Fibroblast of gingiva (primary cell): ENCODE measurements around the gene SLC1A7.

Experiments
- DNase-seq: peaks from one replicate; pipeline ENCODE4 v3.0.0-alpha.2; 2011; ENCODE audit warnings: low read depth

The SLC1A7 gene

DNA sequence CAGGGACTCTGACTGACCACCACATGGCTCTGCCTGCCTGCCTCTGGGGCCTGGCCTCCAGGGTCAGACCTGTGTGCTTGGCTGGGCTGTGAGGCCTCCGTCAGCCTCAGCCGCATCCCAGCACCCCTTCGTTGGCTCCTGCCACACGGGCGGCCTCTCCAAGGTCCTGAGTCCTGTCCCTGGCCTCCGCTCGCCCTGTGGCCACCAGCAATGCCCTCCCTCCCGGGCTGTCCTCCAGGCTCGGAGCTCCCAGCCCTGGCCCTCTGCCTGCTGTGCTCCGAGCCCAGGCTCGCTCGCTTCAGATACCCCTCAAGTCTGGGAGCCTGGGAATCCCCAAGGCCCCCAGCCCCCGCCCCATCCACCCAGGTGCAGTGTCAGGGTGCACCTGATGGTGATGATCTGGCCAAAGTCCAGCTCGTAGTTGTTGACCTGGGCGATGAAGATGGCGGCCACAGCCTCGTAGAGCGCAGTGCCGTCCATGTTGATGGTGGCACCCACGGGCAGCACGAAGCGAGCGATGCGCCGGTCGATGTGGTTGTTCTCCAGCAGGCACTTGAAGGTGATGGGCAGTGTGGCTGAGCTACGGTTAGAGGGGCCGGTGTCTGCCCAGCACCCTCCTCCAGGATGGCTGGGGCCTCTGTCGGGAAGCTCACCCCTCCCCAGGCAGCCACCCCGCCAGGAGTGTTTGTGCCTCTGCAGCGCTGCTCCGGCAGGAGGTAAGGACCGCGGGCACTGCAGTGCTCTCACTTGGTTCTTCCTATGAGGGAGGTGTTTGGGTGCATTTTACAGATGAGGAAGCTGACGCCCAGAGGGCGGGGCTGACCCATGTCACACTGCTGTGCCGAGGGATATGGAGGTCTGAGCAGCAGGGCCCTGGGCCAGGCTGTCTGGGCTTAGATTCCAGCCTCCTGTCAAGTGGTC is 52.0 kb downstream of the SLC1A7 start:
- no peak for DNase-seq

DNA sequence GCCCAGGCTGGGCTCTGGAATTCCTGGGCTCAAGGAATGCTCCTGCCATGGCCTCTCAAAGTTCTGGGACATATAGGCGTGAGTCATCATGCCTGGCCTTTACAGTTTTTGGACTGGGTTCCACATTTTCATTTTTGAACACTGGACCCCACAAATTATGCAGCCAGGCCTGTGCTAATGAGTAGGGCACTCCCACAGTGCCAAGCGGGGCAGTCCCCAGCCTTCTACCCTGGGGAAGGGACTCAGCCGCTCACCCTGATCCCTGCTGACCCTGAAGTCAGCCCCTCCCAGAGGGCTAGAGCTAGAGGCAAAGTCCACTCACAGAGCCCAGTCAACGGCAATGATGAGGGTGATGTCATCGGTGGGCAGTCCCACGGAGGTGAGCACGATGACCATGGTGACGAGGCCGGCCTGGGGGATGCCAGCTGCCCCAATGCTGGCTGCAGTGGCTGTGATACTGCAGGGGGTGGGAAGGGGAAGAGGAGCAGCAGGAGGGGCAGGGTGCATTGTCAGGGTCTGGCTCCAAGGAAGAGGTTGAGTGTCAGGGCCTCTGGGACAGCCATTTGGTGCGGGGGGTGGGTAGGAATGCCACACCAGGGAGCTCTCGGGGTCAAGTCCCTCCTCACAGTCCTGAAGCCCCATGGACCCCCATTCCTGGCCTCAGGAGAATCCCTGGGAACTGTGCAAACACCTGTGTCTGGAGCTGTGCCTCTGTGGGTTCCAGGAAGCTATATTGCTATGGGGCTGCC is 52.8 kb downstream of the SLC1A7 start:
- DNase-seq, result no peak

DNA sequence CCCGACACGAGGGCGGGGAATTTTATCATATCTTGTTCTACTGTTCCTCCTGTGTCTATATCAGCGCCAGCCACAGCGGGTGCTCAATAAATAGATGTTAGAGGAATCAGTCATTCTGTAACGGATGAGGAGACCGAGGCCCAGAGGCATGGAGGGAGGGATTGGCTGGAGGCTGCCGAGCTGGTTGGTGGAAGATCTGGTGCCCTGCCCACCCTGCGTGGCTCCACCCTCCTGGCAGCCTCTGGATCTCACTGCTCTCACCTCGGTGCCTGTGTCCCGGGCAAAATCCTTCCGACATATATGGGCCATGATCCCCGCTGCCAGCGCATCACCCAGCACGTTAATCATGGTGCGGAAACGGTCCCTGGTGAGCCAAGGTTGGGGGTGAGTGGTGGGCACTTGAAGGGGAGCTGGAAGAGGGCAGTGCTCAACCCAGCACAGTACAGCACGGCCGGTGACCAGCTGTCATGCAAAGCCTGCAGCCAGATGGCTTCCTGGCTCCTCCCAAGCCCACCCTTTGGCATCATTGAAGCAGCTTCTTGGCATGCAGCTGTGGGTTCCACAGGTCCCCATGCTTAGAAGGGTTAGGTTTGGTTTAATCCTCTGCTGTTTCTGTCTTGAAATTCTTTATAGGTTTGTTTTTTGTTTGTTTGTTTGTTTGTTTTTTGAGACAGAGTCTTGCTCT is 53.7 kb downstream of the SLC1A7 start:
- DNase-seq, result no peak

DNA sequence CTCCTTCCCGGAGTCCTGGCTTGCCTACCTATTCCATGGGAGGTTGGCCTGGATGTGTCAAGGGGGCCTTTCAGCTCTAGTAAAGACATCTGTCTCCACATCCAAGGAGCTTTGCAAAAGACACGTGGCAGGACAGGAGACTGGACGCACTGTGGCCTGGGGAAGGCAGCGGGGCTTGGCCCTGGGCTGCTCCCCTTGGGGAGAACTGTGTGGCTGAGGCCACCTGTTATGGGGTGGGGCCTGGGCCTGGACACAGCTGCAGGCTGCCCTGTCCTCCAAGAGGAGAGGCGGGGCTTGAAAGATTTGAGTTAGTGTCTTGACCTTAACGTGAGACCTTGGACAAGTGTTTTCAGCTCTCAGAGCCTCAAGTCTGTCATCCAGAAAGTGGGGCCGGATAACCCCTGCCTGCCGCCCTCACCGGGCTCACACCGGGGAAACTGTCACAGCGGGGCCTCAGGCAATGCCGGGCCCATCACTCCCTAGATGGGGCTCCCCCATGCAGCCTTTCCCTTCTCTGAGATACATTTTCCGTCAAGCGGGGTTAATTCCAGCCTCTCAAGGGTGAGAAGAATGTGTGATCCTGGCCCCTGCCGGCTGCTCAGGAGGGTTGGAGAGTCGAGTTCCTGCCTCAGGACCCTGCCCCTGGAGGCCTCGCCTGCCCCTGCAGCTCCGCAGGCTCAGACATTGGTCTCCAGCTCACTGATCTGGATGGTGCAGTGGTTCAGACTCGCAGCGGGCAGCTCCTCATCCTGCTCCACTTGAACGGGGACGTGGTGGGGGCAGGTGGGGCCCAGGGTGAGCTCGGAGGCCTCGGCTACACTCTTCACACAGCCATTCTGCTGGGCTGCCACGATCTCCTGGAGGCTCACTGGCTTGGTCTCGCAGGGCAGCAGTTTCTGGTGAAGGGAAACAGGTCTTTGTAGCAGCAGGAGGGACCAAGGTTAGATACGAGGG is 54.8 kb downstream of the SLC1A7 start:
- no peak for DNase-seq

DNA sequence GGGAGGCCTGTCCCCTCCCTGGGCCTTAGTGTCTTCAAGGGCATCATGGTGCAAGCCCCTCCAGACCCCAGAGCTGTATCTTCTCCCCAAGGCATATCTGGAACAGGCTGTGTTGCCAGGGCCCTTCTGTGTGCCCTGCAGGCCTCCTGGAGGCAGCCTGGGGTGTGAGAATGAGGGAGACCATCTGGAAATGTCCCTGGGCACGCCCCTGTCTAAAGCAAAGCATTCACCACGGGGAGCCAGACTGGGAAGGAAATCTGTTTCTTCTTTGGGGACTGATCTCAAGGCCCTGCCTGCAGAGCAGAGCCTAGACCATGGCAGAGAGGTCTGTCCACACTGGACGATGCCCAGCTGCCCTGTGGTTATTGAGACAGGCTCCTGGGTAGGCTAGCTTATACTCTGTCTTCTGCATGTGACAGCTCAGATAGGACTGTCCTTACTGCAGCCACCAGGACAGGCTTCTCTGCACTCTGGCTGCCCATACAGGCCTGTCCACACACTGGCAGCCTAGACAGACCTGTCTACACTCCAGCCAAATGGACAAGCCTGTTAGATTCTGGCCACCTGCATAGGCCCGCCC is 55.9 kb downstream of the SLC1A7 start:
- no peak for DNase-seq

DNA sequence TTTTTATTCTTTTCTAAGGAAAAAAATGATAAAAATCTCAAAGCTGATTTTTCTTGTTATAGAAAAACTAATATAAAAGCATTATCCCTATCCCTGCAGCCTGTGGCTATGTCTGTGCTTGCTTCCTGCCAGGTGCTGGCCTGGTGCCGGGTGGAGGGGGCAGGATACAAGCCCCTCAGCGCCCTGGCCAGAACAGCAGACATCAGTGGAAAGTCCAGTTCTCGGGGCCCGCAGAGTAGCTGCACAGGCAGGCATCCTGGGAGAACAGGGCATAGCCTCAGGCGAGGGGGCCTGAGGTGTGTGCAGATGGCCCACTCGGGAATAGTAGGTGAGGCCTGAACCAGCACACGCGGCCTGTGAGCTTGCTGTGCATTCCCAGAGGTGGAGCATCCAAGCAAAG is 57.0 kb downstream of the SLC1A7 start:
- DNase-seq, result no peak

DNA sequence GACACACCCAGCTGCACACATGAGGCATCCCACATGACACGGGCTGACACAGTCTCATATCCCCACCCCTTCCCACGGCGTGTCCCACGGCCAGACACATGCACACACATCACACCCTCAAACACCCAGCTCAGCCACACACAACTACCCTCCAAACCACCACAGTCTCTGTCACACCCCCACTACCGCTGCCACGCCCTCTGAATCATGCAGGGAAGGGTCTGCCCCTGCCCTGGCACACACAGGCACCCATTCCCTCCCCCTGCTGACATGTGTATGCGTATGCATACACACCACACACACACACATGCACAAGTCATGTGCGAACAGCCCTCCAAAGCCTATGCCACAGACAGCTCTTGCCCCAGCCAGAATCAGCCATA is 57.9 kb downstream of the SLC1A7 start:
- DNase-seq, result no peak

DNA sequence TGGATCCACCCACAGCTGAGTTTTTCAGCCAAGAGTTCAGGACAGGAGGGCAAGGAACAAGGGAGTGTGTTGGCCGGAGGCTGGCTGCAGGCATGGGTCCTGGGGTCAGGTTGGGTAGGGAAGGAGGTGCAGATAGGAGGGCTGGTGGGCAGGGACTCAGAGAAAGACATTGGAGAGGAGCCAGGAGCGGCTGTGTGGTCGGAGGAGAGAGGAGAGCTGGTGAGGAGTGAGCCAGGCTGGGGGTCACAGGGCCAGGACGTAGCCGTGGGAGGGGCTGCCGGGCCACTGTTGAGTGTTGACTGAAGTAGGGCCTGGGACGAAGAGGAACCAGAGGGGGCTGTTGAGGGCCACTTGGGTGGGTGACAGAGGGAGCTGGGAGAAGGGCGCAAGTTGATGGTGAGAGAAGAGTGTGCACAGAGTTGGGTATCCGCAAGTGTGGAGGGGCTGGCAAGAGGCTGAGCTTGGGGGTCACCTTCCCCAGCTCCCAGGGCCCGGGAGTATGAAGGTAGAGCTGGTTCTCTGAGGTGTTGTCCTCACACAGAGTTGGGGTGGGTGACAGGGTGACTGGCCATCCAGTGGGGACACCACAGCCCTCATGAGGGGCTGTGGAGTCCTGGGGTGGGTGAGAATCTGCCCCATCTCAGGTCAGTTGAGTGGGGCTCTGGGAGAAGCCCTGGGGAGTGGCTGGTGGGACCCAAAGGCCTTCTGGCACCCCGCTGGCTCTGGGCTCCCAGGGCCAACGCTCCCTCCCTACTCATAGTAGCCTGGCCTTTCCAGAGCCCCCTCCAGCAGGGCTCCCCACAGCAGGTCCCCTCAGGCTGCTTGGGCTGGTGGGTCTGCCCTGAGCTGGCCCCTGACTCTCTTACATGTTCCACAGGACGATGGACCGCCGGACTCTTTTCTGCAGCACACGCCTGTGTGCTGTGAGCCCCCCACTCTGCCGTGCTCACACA is 58.5 kb downstream of the SLC1A7 start:
- no peak for DNase-seq

DNA sequence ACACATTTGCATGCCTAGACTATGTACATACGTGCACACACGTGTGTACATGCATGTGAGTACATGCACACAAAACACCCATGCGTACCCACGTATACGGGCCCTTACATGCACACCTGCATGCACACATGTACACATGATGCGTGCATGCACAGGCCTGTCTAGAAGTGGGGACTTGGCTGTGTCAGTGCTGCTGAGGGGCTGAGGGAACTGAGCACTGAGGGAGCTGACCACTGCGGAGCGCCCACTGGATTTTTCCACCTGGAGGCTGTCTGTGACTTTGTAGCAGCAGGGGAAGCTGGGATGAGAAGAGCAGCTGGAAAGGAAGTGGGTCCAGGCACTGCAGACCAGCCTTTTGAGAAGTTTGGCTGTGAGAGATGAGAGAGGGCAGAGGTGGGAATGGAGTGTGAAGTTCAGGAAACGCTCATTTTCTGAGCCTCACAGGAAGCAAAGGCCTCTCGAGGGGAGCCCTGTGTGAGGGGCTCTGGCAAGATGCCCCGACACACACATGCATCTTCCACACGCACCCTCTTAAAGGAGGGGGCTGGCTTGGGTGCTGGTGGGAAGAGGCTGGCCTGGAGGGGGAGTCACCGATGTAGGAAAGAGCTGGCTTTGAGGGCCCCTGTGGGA is 59.5 kb downstream of the SLC1A7 start:
- DNase-seq, result no peak

DNA sequence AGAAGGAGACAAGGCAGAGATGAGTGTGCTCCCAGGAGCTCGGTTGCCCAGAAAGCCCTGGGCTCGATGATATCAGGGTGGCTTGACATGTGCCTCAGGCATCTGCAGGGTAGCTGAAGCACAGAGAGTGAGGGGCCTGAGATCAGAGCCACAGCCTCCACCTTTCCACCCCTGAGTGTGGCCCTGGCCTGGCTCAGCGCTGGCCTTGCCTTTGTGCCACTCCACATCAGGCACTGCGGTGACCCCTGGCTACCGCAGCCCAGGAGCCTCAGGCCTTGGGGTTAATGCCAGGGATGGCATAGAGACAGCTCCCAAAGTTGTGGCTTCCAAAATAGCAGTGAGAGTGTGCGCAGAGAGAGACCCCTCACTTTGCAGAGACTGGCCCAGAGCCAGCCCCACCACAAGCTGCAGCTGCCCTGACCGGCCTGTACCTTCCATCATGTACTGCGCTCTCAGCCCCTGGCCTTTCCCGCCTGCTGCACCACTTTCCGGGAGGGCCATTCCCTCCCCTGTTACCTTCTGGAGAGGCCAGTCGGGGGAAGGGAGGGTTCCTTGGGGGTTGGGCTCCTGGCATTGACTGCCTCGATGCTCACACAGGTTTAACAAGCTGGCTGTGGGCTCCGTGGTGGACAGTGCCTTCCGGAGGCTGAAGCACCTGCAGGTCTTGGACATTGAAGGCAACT is 60.9 kb downstream of the SLC1A7 start:
- no peak for DNase-seq

DNA sequence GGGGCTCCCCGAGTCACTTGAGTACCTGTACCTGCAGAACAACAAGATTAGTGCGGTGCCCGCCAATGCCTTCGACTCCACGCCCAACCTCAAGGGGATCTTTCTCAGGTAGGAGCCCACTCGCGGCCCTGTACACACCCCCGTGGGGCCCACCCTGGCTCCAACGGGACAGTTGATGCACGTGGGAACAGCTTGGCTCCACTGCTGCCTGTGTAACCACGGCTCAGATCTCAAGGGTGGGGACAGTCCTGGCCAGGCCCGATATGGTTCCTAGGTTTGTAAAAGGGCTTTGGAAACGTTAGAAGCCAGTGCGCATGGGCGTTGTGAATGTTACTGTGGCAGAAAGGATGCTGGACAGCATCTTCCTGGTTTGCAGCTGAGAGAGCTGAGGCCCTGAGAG is 61.7 kb downstream of the SLC1A7 start:
- no peak for DNase-seq

DNA sequence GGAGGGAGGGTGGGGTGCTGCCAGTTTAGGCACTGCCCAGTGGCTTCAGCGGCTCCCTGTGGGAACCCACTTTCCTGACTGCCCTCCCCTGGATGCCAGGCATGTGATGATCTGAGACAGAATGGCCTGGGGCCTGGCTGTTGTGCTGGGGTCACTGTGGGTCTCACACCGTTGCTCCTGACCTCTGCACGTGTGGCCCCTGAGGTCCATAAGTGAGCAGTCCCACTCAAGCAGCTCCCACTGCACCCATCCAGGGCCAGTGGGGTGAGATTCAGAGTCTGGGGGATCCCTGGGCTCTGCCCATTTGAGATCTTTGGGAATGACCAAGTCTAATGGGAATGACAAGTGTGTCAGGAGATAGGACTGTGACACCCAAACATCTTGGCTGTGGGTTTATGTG is 62.4 kb downstream of the SLC1A7 start:
- DNase-seq, result no peak

DNA sequence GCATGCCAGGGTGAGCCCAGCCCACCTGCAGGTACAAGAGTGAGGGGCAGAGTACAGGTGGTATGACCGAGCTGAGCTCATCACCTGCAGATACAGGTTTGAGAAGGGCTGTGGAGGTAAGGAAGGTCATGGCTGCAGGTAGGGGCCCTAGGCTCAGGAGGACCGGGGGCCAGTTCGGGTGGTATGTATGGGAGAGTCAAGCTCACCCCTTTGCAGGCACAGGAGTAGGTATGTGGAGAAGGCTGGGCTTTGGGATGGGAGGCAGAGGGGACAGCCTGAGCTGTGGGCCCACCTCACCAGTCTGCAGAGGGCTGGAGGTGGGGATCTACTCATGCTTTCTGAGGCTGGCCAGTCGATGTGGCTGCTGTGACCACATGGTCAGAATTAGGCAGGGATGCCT is 63.2 kb downstream of the SLC1A7 start:
- DNase-seq, result no peak

DNA sequence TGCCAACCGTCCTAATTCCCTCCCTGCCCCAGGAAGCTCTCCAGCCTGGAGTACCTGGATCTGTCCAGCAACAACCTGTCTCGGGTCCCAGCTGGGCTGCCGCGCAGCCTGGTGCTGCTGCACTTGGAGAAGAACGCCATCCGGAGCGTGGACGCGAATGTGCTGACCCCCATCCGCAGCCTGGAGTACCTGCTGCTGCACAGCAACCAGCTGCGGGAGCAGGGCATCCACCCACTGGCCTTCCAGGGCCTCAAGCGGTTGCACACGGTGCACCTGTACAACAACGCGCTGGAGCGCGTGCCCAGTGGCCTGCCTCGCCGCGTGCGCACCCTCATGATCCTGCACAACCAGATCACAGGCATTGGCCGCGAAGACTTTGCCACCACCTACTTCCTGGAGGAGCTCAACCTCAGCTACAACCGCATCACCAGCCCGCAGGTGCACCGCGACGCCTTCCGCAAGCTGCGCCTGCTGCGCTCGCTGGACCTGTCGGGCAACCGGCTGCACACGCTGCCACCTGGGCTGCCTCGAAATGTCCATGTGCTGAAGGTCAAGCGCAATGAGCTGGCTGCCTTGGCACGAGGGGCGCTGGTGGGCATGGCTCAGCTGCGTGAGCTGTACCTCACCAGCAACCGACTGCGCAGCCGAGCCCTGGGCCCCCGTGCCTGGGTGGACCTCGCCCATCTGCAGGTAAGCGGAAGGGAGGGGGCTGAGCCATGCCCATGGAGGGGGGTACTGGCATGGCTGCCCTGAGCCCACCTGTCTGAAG is 63.9 kb downstream of the SLC1A7 start:
- no peak for DNase-seq

DNA sequence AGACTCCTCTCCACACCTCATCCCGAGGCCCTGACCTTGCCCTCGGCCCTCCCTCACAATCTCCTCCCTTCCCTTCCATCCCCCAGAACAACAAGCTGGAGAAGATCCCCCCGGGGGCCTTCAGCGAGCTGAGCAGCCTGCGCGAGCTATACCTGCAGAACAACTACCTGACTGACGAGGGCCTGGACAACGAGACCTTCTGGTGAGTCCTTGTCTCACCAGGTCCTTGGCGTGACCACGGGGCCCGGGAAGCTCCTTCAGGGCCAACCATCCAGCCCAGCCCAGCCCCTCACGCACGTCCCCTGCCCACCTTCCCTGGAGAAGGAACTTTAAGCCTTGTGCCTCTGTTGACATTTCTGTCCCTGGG is 64.9 kb downstream of the SLC1A7 start:
- DNase-seq, result no peak

DNA sequence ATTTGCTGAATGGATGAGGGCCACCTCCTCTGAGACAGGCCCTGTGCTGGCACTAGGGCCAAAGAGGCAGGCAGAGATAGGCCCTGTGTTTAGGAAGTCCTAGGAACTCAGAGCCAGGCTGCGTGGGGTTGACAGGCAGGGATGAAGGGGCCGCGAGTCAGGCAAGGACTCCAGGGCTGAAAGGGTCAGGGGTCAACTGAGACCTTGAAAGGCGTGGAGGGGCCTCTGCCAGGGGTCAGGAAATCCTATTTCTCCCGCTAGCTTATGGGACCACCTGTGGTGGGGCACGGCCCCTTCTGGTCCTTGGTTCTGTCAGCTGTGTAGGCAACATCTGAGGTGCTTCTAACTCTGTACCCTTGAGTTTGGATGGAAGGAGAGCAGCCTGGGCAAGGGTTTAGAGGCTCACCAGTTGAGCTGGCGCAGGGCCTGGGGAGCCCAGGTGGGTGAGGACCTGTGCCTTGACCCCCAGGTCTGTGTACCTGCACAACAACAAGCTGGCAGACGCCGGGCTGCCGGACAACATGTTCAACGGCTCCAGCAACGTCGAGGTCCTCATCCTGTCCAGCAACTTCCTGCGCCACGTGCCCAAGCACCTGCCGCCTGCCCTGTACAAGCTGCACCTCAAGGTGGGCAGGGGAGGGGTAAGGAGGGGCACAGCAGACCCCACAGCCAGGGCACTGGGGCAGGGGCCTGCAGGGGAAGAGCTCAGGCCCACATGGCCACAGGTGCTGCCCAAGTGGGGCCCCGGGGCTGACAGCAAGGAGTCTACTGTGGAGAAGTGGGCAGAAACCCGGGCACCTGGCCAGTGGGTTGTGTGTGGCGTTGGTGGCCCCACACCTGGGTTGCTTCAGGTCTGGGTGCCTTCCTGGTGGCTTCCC is 65.5 kb downstream of the SLC1A7 start:
- DNase-seq, result no peak

DNA sequence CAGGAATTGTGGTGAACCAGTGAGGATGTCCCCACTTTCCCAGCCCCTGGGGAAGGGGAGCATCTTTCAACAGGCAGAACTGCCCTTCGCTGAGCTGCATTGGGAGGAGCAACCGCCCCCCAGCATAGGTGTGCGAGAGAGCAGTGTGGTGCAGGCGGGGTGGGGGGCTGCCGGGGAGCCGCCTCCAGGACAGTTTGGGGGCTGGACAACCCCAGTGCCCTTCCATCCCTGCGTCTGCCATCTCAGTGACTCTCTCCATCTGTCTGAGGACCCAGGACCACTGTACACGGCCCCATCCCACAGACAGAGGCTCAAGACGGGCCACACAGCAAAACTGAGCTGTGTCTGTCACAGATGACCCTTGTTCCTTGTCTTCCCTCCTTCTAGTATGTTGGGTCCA is 66.3 kb downstream of the SLC1A7 start:
- no peak for DNase-seq
